ENCODE measurements around the gene SOS2. TPM values are rescaled to one million over a fixed set of nuclear protein-coding genes. Genes with fewer than 3 reads are reported as not detected.
A peak's percentile ranks its signal among the peaks of the same experiment; 100 is the strongest.

Gene SOS2
- polyA plus RNA-seq, 1 donor from 2014 or later, result 25.9 TPM

- Histone ChIP-seq H3K9ac (ENCODE audit: low read length) (peak within 1 kb of the TSS; percentile 81), H3K4me3 (ENCODE audit: low read length) (peak within 1 kb of the TSS; percentile 87), H3F3A (ENCODE audit: insufficient read depth, low read length, poor library complexity, severe bottlenecking) (no peaks in the 10 kb centered on the region), H3K27me3 (ENCODE audit: insufficient read depth, low read depth, low read length) (no peaks in the 10 kb centered on the region), H3K79me2 (replicated peaks; ENCODE audit: insufficient read depth, low read length) (peaks cover 18% of the 10 kb centered on the region), H4K20me1 (ENCODE audit: insufficient read depth) (no peaks in the 10 kb centered on the region), H3K4me2 (ENCODE audit: low read length) (peak within 1 kb of the TSS; percentile 99), H3K36me3 (ENCODE audit: insufficient read depth, low read length) (no peaks in the 10 kb centered on the region), H2AFZ (ENCODE audit: low read depth, low read length) (peak within 1 kb of the TSS; percentile 37), H3K9me3 (ENCODE audit: low read length) (no peaks in the 10 kb centered on the region), H3K27ac (ENCODE audit: low read length) (peak within 1 kb of the TSS; percentile 78), H3K9me2 (ENCODE audit: insufficient read depth, low read length) (no peaks in the 10 kb centered on the region)
- TF ChIP-seq EZH2 (IDR thresholded peaks at IDR 0.05; ENCODE audit: borderline replicate concordance, insufficient read depth, low read length, poor library complexity, severe bottlenecking) (no peak), REST (IDR thresholded peaks at IDR 0.05; ENCODE audit: borderline replicate concordance) (peak; percentile 84), CTCF (IDR thresholded peaks at IDR 0.05; ENCODE audit: poor library complexity, severe bottlenecking) (no peak), EP300 (conservative IDR thresholded peaks at IDR 0.05; ENCODE audit: poor library complexity, severe bottlenecking) (peak; percentile 75), MXI1 (conservative IDR thresholded peaks at IDR 0.05; ENCODE audit: poor library complexity, severe bottlenecking) (peak; percentile 92), SMC3 (conservative IDR thresholded peaks at IDR 0.05; ENCODE audit: poor library complexity) (no peak), TAF1 (IDR thresholded peaks at IDR 0.05; ENCODE audit: low read depth) (peak; percentile 97), RAD21 (conservative IDR thresholded peaks at IDR 0.05) (no peak), POLR2AphosphoS5 (IDR thresholded peaks at IDR 0.05) (peak; percentile 97)
These were observed 115.0 kb downstream of the SOS2 start, which contains the start of gene VCPKMT for GRCh38 chr14:50116181-50116956. VCPKMT (minus strand) TSS chr14:50116572; CDS start chr14:50116552, 20 bp downstream.

- peaks cover 8% of the 10 kb centered on the region for H3K36me3 ChIP-seq (ENCODE audit: insufficient read depth, low read length)
- peaks cover 18% of the 10 kb centered on the region for H3K79me2 ChIP-seq (replicated peaks; ENCODE audit: insufficient read depth, low read length)
These were observed 117.9 kb downstream of the SOS2 start for GRCh38 chr14:50113381-50114035.

More at GRCh38 chr14:50113381-50114035, 117.9 kb downstream of the SOS2 start:
- Histone ChIP-seq H3K4me2 (ENCODE audit: low read length) (no peak overlapping the region), H3K9me2 (ENCODE audit: insufficient read depth, low read length) (no peaks in the 10 kb centered on the region), H3K4me3 (ENCODE audit: low read length) (no peak overlapping the region), H2AFZ (ENCODE audit: low read depth, low read length) (no peak overlapping the region), H3K27me3 (ENCODE audit: insufficient read depth, low read depth, low read length) (no peaks in the 10 kb centered on the region), H4K20me1 (ENCODE audit: insufficient read depth) (no peaks in the 10 kb centered on the region), H3K9ac (ENCODE audit: low read length) (no peak overlapping the region), H3K9me3 (ENCODE audit: low read length) (no peaks in the 10 kb centered on the region), H3F3A (ENCODE audit: insufficient read depth, low read length, poor library complexity, severe bottlenecking) (no peaks in the 10 kb centered on the region), H3K27ac (ENCODE audit: low read length) (no peak overlapping the region)
- TF ChIP-seq POLR2AphosphoS5 (IDR thresholded peaks at IDR 0.05) (no peak), TAF1 (IDR thresholded peaks at IDR 0.05; ENCODE audit: low read depth) (no peak)

Measured in neural cell (in vitro differentiated cells).